Natural killer cell (primary cell): ENCODE results near the gene SYNE2. TPM values are rescaled to one million over a fixed set of nuclear protein-coding genes. Genes with fewer than 3 reads are reported as not detected.

Source experiments
- ATAC-seq, 3 donors: fragments of 150-1000 bp in 2 of 3; fragments of 200-7000 bp in 1 of 3; cut with Tn5 transposase; 1 replicate in 1 of 3; 2 replicates in 2 of 3; pipeline ENCODE4 v1.10.0; 2021; ENCODE audit warnings: mild to moderate bottlenecking in 2 of 3, moderate library complexity in 2 of 3
- DNase-seq, 2 donors: peaks; one replicate each; pipeline versions ENCODE4 v3.0.0 to v3.0.0-alpha.2; 2013 to 2021; ENCODE audit warnings: mixed read lengths in 1 of 2
- H3K27ac ChIP-seq: one replicate; pipeline ENCODE4 v1.5.1; 2013; ENCODE audit warnings: mild to moderate bottlenecking, low read length
- H3K27me3 ChIP-seq: one replicate; pipeline ENCODE4 v1.6.1; 2013; ENCODE audit warnings: low read length; ENCODE audit not compliant: control insufficient read depth, insufficient read depth
- H3K36me3 ChIP-seq: one replicate; pipeline ENCODE4 v1.6.1; 2013; ENCODE audit warnings: low read length; ENCODE audit not compliant: control insufficient read depth, insufficient read depth
- H3K4me1 ChIP-seq: one replicate; pipeline ENCODE4 v1.6.1; 2013; ENCODE audit warnings: low read length; ENCODE audit not compliant: control insufficient read depth, insufficient read depth
- H3K4me3 ChIP-seq: one replicate; pipeline ENCODE4 v1.5.1; 2013; ENCODE audit warnings: low read length
- H3K9me3 ChIP-seq: one replicate; pipeline ENCODE4 v1.6.1; 2013; ENCODE audit warnings: low read length; ENCODE audit not compliant: control insufficient read depth, insufficient read depth
- H3K27ac Mint-ChIP-seq, 2 donors: one replicate each; pipeline ENCODE4 v1.8.0; 2022; ENCODE audit warnings: mild to moderate bottlenecking in 2 of 2, mixed read lengths in 2 of 2, moderate library complexity in 1 of 2
- H3K27me3 Mint-ChIP-seq, 2 donors: one replicate each; pipeline ENCODE4 v1.8.0; 2022; ENCODE audit warnings: low read depth in 2 of 2, mixed read lengths in 2 of 2
- H3K36me3 Mint-ChIP-seq: one replicate; pipeline ENCODE4 v1.8.0; 2022; ENCODE audit warnings: mixed read lengths
- H3K4me1 Mint-ChIP-seq, 2 donors: one replicate each; pipeline ENCODE4 v1.8.0; 2022; ENCODE audit warnings: mixed read lengths in 2 of 2
- H3K4me3 Mint-ChIP-seq: one replicate; pipeline ENCODE4 v1.8.0; 2022; ENCODE audit warnings: mild to moderate bottlenecking, moderate library complexity, mixed read lengths
- H3K9me3 Mint-ChIP-seq, 2 donors: one replicate each; pipeline ENCODE4 v1.8.0; 2022; ENCODE audit warnings: mixed read lengths in 2 of 2
- CTCF ChIP-seq: fragments of 200-600 bp; IDR thresholded peaks from one replicate; pipeline ENCODE4 v1.8.0; 2022; ENCODE audit warnings: antibody characterized with exemption
- WGBS: methylation state at CpG from one replicate; pipeline ENCODE4 v1.1.7; 2013; ENCODE audit warnings: missing lambda C conversion rate; ENCODE audit not compliant: insufficient coverage; 5-methylcytosine and 5-hydroxymethylcytosine counted together
- intact Hi-C: fragments of 100-400 bp; cut with micrococcal nuclease; formaldehyde crosslinking; loops from one replicate; pipeline ENCODE4 v1.14.2; 2022
- total RNA-seq, 4 donors: library from RNA; stranded (reverse); fragments of 120-200 nt in 1 of 4; gene quantifications; one replicate each; pipeline versions ENCODE4 v1.2.3 to v1.2.4, GENCODE V29; 2013 to 2022

Gene SYNE2
- total RNA-seq, 3 donors from 2014 or later (not counting 1 experiment from before 2014, with no cell fraction given) = 325 to 434 (median 373) TPM

GRCh38 chr14:63901434-63902085, 48.8 kb downstream of the SYNE2 start:
- no peak for TF ChIP-seq CTCF
- H3K4me3 Mint-ChIP-seq = peak overlapping the region; percentile 68
- H3K4me1 Mint-ChIP-seq = peaks cover 72 to 76% of the 10 kb centered on the region in 2 donors
- 70% methylated on average over 4 of the region's 5 CpGs for WGBS
- H3K27ac ChIP-seq = peak overlapping the region; percentile 45
- DNase-seq = peak; percentile 29 to 31
- H3K4me3 ChIP-seq = no peak overlapping the region
- no peaks in the 10 kb centered on the region for H3K27me3 ChIP-seq
- no peaks in the 10 kb centered on the region for H3K36me3 ChIP-seq
- peaks cover 30% of the 10 kb centered on the region for H3K4me1 ChIP-seq
- H3K9me3 ChIP-seq = no peaks in the 10 kb centered on the region
- peak overlapping the region; percentile 67 to 97 for H3K27ac Mint-ChIP-seq
- H3K36me3 Mint-ChIP-seq = no peaks in the 10 kb centered on the region
- peak; percentile 46 to 63 (median 55) for ATAC-seq
- H3K27me3 Mint-ChIP-seq = no peaks in the 10 kb centered on the region
- H3K9me3 Mint-ChIP-seq = peaks cover 0 to 2% of the 10 kb centered on the region in 2 donors
- intact Hi-C loops = loop anchor here (2.0 to 5.0 kb wide), 2 partner anchors 36 to 45 kb away; no protein-coding TSS in a partner anchor

GRCh38 chr14:63902375-63902976, 49.7 kb downstream of the SYNE2 start:
- H3K27ac Mint-ChIP-seq = peak overlapping the region; percentile 67 to 97
- Histone ChIP-seq H3K36me3 (no peaks in the 10 kb centered on the region), H3K27me3 (no peaks in the 10 kb centered on the region), H3K27ac (no peak overlapping the region), H3K9me3 (no peaks in the 10 kb centered on the region), H3K4me3 (no peak overlapping the region), H3K4me1 (peaks cover 30% of the 10 kb centered on the region)
- H3K9me3 Mint-ChIP-seq = peaks cover 0 to 2% of the 10 kb centered on the region in 2 donors
- ATAC-seq (no peak), DNase-seq (no peak)
- H3K36me3 Mint-ChIP-seq = no peaks in the 10 kb centered on the region
- intact Hi-C loops = loop anchor here (5.0 kb wide), 1 partner anchor 35 kb away; no protein-coding TSS in a partner anchor
- 93% methylated on average over 6 of the region's 7 CpGs for WGBS
- no peak for TF ChIP-seq CTCF
- H3K4me3 Mint-ChIP-seq = peak overlapping the region; percentile 70
- H3K4me1 Mint-ChIP-seq = peaks cover 75 to 76% of the 10 kb centered on the region in 2 donors
- H3K27me3 Mint-ChIP-seq = no peaks in the 10 kb centered on the region

- Mint-ChIP-seq H3K27me3 (no peaks in the 10 kb centered on the region), H3K4me3 (peak overlapping the region; percentile 5), H3K27ac (peak overlapping the region; percentile 67 to 68), H3K9me3 (peaks cover 0 to 2% of the 10 kb centered on the region in 2 donors), H3K4me1 (peaks cover 84% of the 10 kb centered on the region in 2 donors), H3K36me3 (no peaks in the 10 kb centered on the region)
- no peak for TF ChIP-seq CTCF
- intact Hi-C loops = loop anchor here (5.0 kb wide), 1 partner anchor 33 kb away; no protein-coding TSS in a partner anchor
- WGBS = 93% methylated on average over 2 of the region's 2 CpGs
- Histone ChIP-seq H3K27me3 (no peaks in the 10 kb centered on the region), H3K4me1 (peaks cover 23% of the 10 kb centered on the region), H3K9me3 (no peaks in the 10 kb centered on the region), H3K36me3 (peaks cover 1% of the 10 kb centered on the region), H3K4me3 (no peak overlapping the region), H3K27ac (no peak overlapping the region)
- ATAC-seq = no peak
- DNase-seq = no peak
These were observed 51.9 kb downstream of the SYNE2 start for GRCh38 chr14:63904724-63905123.
